Peyer's patch (tissue), 4 donors: ENCODE measurements around the gene ARHGEF12.

ENCODE experiments used
- CTCF ChIP-seq, 6 experiments: fragments of 450-650 bp in 4 of 6; fragments of 200-600 bp in 2 of 6; sonication (generic) in 1 of 6; IDR thresholded peaks; one replicate each; pipeline ENCODE4 v1.5.1; 2017 to 2019; ENCODE audit warnings: antibody characterized with exemption in 6 of 6, mild to moderate bottlenecking in 3 of 6, moderate library complexity in 1 of 6
- POLR2A ChIP-seq, 2 donors: fragments of 450-650 bp; IDR thresholded peaks; one replicate each; pipeline ENCODE4 v1.5.1; 2017; ENCODE audit warnings: antibody characterized with exemption in 2 of 2, mild to moderate bottlenecking in 2 of 2, moderate library complexity in 2 of 2

- no peak for TF ChIP-seq CTCF (IDR thresholded peaks at IDR 0.05)
- TF ChIP-seq POLR2A (IDR thresholded peaks at IDR 0.05) = no peak
These were observed 166.0 kb downstream of the ARHGEF12 start for GRCh38 chr11:120501976-120502755.
